Neural progenitor cell (in vitro differentiated cells): ENCODE measurements around the gene FAM110A.

Source experiments
- CTCF ChIP-seq: fragments of 200-600 bp; sonication (generic); IDR thresholded peaks from 2 replicates; pipeline ENCODE4 v1.5.1; 2017; ENCODE audit warnings: antibody characterized with exemption, mild to moderate bottlenecking
- EZH2 ChIP-seq: fragments of 200-600 bp; sonication (generic); IDR thresholded peaks from 2 replicates; pipeline ENCODE4 v1.6.1; 2017; ENCODE audit warnings: antibody characterized with exemption, mild to moderate bottlenecking, moderate library complexity
- EZH2phosphoT487 ChIP-seq: fragments of 200-600 bp; sonication (generic); IDR thresholded peaks from 2 replicates; pipeline ENCODE4 v1.6.1; 2017; ENCODE audit warnings: antibody characterized with exemption

GRCh38 chr20:860891-861290 lies 27.4 kb downstream of the FAM110A start:
- no peak for TF ChIP-seq CTCF
- no peak for TF ChIP-seq EZH2
- TF ChIP-seq EZH2phosphoT487: no peak
